Activated CD8-positive, alpha-beta memory T cell treated with anti-CD3 and anti-CD28 coated beads for 4 hours (primary cell): ENCODE results near the gene NFKBIE.
"Not testable (repeated sequence)": the region's sequence is repeated elsewhere in the genome, so short reads cannot be mapped to it uniquely, and the experiment has no call there.

Experiments
- DNase-seq, 2 donors: peaks; one replicate each; pipeline ENCODE4 v3.0.0-alpha.2; 2020; ENCODE audit warnings: low read depth in 2 of 2

The NFKBIE gene

GRCh38 chr6:44265007-44265721, at the start of gene NFKBIE:
TSS of gene NFKBIE (minus strand) at chr6:44265551. CDS start at chr6:44265346, 205 bp downstream.
- peak; percentile 91 to 96 for DNase-seq

- DNase-seq: not testable (repeated sequence)
Observed at GRCh38 chr6:44314657-44315056, 49.3 kb upstream of the NFKBIE start.

- DNase-seq: peak; percentile 80 to 90
Observed at GRCh38 chr6:44312901-44313788, 47.8 kb upstream of the NFKBIE start, which contains the start of gene AARS2. TSS of gene AARS2 (minus strand) at chr6:44313347. CDS start at chr6:44313323, 24 bp downstream.

- DNase-seq: no peak
Observed at GRCh38 chr6:44311767-44312166, 46.4 kb upstream of the NFKBIE start.

DNA sequence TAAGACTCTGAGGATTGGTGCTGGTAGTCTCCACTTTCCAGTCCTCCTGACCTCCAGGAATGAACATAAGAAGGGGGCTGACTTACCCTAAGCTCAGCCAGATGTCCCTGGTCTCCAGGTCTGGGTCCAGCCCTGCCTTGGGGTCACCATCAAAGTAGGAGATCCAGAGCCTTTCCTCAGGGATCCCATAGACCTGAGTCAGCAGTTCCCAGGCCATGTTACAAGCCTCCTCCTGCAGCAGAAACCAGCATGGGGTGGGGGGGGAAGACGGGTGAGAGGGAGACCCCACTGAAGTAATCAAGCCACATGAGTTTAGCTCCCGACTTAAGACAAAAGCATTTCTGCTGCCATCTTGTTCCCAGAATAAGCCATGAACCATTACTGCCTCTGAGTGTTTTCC, 46.0 kb upstream of the NFKBIE start:
- no peak for DNase-seq

DNA sequence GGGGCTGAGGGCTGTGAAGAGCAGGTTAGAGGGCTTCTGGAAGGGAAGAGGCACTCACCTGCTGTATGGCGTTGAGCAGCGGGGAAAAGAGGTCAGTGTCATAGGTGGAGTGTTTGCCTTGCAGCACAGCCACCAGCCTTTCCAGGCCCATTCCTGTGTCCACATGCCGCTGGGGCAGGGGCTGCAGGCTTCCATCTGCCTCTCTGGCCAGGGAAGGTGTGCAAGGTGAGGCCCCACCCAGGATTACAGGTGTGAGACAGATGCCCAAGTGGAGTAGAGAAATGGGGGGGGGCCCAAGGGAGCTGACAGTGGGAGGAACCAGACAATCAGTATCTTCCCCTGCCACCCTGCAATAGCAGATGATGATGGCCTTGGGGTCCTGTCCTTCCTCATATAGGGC, 44.9 kb upstream of the NFKBIE start:
- no peak for DNase-seq

DNA sequence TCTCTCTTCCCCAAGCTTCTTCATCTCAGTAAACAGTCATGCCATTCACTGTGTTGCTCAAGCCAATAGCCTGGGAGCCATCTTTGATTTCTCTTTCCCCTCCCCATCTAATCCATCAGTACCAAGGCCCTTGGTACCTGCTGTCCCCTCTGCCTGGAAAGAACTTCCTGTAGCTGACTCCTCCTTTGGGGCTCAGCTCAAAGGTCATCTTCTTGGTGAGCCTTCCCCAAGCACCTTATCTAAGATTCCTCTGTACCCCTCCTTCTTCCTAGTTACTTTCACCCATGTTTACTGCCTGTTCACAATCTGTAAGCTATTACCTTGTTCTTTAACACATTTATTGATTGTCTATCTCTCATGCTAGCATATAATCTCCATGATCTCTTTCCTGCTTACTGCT, 44.3 kb upstream of the NFKBIE start:
- no peak for DNase-seq

DNA sequence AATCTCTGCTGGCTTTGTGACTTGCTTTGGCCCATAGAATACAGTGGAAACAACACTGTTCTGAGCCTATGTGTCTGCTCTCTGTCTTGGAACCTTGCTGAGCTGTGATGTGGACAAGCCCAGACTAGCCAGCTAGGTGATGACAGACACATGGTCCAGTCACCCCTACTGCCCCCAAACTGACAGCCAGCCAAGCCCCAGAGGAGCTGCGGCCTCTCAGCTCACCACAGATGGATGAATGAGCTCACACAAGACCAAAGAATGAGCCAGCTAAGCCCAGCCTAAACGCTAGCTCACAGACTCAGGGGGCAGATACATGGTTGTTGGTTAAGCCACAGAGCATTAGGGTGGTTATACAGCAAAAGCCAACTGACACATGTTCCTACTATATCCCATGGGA, 43.7 kb upstream of the NFKBIE start:
- DNase-seq: no peak

- DNase-seq: no peak
Observed at GRCh38 chr6:44307217-44307616, 41.9 kb upstream of the NFKBIE start.

GRCh38 chr6:44306710-44307109, 41.4 kb upstream of the NFKBIE start:
- DNase-seq: no peak

DNA sequence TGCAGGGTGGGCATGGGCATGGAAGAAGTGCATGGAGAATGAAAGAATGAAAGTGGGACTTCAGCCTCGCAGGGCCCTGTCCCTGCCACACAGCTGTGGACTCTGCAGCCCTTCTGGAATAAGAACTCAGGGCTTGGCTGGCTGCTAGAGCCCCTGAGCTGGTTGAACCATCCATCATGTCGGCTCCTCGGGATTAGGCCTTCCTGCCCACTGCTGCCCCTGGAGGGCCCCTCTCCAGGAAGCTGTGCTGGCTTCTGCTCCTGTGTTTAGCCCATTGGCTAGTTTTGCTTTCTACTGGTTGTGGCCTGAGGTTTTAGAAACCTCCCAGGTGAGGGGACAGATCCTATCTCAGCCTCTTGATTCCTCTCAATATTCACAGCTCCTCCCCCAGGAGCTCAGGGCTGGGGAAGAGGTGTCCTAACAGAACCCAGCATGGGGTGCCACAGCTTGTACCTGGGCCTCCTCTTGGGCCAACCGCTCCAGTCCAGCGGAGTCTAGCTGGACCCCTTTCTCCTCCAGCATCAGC, 39.9 kb upstream of the NFKBIE start:
- no peak for DNase-seq

GRCh38 chr6:44304282-44305199, 39.2 kb upstream of the NFKBIE start:
- peak in 1 of 2 donors; percentile 11 for DNase-seq

GRCh38 chr6:44303842-44304241, 38.5 kb upstream of the NFKBIE start:
- no peak for DNase-seq

DNA sequence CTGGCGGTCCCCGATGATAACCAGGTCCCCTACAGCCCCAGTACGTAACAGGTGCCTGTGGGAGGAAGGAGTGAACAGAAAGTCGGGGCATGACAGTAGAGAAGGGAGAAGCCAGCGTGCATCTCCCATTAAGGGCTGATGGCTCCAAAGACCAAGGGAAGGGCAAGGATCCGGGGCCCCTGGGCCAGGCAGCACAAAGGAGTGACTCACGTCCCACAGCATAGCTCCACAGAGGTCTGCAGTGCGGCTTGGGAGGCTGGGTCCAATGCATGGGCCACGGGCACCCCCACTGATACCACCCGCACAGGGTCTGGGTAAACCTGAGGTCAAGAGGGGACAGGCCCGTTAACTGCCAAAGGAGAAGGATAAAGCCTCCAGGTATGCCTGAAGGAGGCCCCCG, 37.5 kb upstream of the NFKBIE start:
- DNase-seq: no peak

GRCh38 chr6:44301782-44302564, 36.6 kb upstream of the NFKBIE start:
- DNase-seq: no peak

DNA sequence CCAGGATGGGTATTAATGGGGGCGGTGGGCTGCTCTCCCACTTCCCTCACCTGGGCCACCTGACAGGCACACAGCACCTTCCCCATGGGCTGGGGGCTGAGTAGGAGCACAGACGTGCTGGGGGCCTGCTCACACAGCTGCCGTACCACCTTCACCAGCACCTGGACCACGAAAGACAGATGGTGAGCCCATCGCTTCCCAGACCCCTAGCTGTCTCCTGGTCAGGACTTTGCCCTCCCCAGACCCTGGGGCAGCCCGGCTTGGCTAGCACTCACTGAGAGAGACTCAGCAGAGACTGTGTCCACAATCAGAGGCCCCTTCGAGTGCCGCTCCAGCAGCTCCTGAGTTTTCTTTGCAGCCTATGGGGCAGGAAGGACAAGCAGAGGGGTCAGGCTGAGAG, 35.8 kb upstream of the NFKBIE start:
- no peak for DNase-seq

- DNase-seq: no peak
Observed at GRCh38 chr6:44300292-44300823, 35.0 kb upstream of the NFKBIE start.

DNA sequence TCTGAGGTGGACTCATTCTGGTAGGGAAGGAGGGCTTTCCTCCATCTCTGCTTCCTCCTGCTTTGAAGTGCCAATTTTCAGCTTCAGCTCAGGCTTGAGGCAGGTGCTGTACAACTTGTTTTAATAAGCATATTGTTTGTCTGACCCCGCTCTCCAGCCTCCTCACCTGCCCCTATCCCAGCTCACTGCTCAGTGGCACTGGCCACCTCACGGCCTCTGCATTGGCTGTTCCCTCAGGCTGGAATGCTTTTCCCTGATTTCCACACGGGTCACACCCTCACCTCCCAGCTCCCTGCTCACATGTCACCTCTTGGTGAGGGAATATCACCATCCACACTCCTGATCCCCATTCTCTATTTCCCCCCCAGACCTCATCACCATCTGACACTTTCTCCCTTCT, 33.5 kb upstream of the NFKBIE start:
- no peak for DNase-seq

- DNase-seq: no peak
Observed at GRCh38 chr6:44298055-44298803, 32.9 kb upstream of the NFKBIE start.
